SU-DHL-6 (cell line): Measurements from ENCODE around the gene CADPS.

ENCODE experiments used
- H2AFZ ChIP-seq: fragments of 200-600 bp; sonication (generic); 2 replicates; pipeline ENCODE4 v1.6.1; 2014; ENCODE audit warnings: low read depth, mild to moderate bottlenecking, moderate library complexity, mixed read lengths, antibody characterized with exemption, low read length; ENCODE audit not compliant: severe bottlenecking
- H3F3A ChIP-seq: fragments of 200-600 bp; shearing (Covaris generic); 2 replicates; pipeline ENCODE4 v1.6.0; 2016; ENCODE audit warnings: antibody characterized with exemption, mild to moderate bottlenecking; ENCODE audit not compliant: insufficient read depth
- H3K27ac ChIP-seq: fragments of 200-600 bp; sonication (generic); 2 replicates; pipeline ENCODE4 v1.5.1; 2016; ENCODE audit warnings: low read depth, mild to moderate bottlenecking, low read length, moderate library complexity, mixed read lengths
- H3K27me3 ChIP-seq: fragments of 200-600 bp; sonication (generic), shearing (Covaris generic); 2 replicates; pipeline ENCODE4 v1.6.0; 2014; ENCODE audit warnings: mild to moderate bottlenecking, low read length
- H3K36me3 ChIP-seq: fragments of 200-600 bp; sonication (generic); 2 replicates; pipeline ENCODE4 v1.6.1; 2014; ENCODE audit warnings: mild to moderate bottlenecking, low read length, mixed read lengths
- H3K4me2 ChIP-seq: fragments of 300-600, 200-600 bp; shearing (Covaris generic), sonication (generic); 2 replicates; pipeline ENCODE4 v1.6.0; 2014; ENCODE audit warnings: low read length, low read depth, mild to moderate bottlenecking; ENCODE audit not compliant: poor library complexity, severe bottlenecking
- H3K4me3 ChIP-seq: fragments of 200-600 bp; sonication (generic); 2 replicates; pipeline ENCODE4 v1.5.1; 2014; ENCODE audit warnings: antibody characterized with exemption, low read length, mild to moderate bottlenecking, mixed read lengths; ENCODE audit not compliant: insufficient read depth, poor library complexity, severe bottlenecking
- H3K79me2 ChIP-seq: fragments of 200-600 bp; sonication (generic); 2 replicates; pipeline ENCODE4 v1.6.1; 2014; ENCODE audit warnings: mild to moderate bottlenecking, low read length, moderate library complexity; ENCODE audit not compliant: insufficient read depth
- H3K9ac ChIP-seq: fragments of 200-600 bp; sonication (generic); 2 replicates; pipeline ENCODE4 v1.7.0; 2014; ENCODE audit warnings: mild to moderate bottlenecking, low read length
- H3K9me2 ChIP-seq: fragments of 200-600 bp; sonication (generic); replicated peaks from 2 replicates; pipeline ENCODE4 v1.6.1; 2014; ENCODE audit warnings: low read length; ENCODE audit not compliant: insufficient read depth
- H3K9me3 ChIP-seq: fragments of 200-600 bp; sonication (generic); 2 replicates; pipeline ENCODE4 v1.6.1; 2014; ENCODE audit warnings: low read length, mixed read lengths; ENCODE audit not compliant: insufficient read depth
- H4K20me1 ChIP-seq: fragments of 200-600 bp; sonication (generic); 2 replicates; pipeline ENCODE4 v1.6.1; 2014; ENCODE audit warnings: low read depth, mild to moderate bottlenecking, antibody characterized with exemption, low read length, moderate library complexity, mixed read lengths
- CTCF ChIP-seq: fragments of 200-600 bp; sonication (generic); IDR thresholded peaks from one replicate; pipeline ENCODE4 v1.5.1; 2017; ENCODE audit warnings: antibody characterized with exemption, mild to moderate bottlenecking, low read length, moderate library complexity; ENCODE audit not compliant: insufficient read depth, poor library complexity, severe bottlenecking
- EZH2phosphoT487 ChIP-seq: fragments of 200-600 bp; sonication (generic), shearing (Covaris generic); conservative IDR thresholded peaks from 2 replicates; pipeline ENCODE4 v1.6.1; 2018; ENCODE audit warnings: mild to moderate bottlenecking, antibody characterized with exemption, low read length, moderate library complexity, mixed read lengths

The CADPS gene

DNA sequence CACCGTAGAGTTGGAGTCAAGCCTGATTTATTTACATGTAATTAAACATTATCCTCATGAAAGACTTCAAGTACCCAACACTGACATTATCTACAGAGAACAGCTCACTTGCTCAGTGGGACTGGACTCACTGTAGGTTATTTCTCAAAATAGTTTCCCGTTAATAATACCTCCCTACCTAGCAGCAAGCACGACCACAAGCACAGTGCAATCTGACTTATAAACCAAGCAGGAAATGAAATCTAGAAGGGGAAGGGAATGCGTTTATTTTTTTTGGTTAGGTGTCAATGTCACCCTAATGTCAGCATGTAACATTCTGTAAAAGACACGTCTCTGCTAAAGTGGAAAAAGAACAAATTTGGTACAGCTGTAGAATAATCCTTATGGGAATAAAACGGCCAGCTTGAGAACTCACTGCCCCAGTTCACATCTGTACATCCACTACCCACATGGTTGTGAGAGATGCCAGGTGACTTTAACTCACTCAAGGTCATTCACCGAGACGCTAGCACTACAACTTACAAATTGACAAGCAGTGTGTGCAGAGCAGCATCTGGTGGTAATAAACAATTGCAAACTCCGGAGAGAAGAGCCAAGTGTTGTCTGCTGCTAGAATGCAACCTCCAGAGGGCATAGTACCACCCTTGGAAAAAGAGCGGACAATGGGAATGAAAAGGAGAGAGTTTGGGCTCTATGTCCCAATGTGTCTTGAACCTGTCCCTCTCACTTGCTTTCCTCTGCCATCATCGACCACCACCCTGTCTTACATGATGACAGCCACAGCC is 242.5 kb downstream of the CADPS start:
- H3K9me2 ChIP-seq: no peaks in the 10 kb centered on the region
- H3F3A ChIP-seq: no peaks in the 10 kb centered on the region
- no peaks in the 10 kb centered on the region for H4K20me1 ChIP-seq
- H3K27ac ChIP-seq: peak overlapping the region; percentile 57
- no peak overlapping the region for H3K4me3 ChIP-seq
- H3K36me3 ChIP-seq: no peaks in the 10 kb centered on the region
- no peaks in the 10 kb centered on the region for H3K9me3 ChIP-seq
- no peak overlapping the region for H3K9ac ChIP-seq
- peak overlapping the region; percentile 14 for H3K4me2 ChIP-seq
- H3K79me2 ChIP-seq: no peaks in the 10 kb centered on the region
- no peaks in the 10 kb centered on the region for H3K27me3 ChIP-seq
- no peak overlapping the region for H2AFZ ChIP-seq
- TF ChIP-seq CTCF (no peak), EZH2phosphoT487 (no peak)

GRCh38 chr3:62631488-62631887 is 243.7 kb downstream of the CADPS start:
- Histone ChIP-seq H3K9ac (no peak overlapping the region), H3K79me2 (no peaks in the 10 kb centered on the region), H3K36me3 (no peaks in the 10 kb centered on the region), H3K27ac (peak overlapping the region; percentile 57), H3K9me3 (no peaks in the 10 kb centered on the region), H3K9me2 (no peaks in the 10 kb centered on the region), H2AFZ (no peak overlapping the region), H3F3A (no peaks in the 10 kb centered on the region), H3K4me3 (no peak overlapping the region), H3K4me2 (no peak overlapping the region), H4K20me1 (no peaks in the 10 kb centered on the region), H3K27me3 (no peaks in the 10 kb centered on the region)
- TF ChIP-seq EZH2phosphoT487 (no peak), CTCF (no peak)

DNA sequence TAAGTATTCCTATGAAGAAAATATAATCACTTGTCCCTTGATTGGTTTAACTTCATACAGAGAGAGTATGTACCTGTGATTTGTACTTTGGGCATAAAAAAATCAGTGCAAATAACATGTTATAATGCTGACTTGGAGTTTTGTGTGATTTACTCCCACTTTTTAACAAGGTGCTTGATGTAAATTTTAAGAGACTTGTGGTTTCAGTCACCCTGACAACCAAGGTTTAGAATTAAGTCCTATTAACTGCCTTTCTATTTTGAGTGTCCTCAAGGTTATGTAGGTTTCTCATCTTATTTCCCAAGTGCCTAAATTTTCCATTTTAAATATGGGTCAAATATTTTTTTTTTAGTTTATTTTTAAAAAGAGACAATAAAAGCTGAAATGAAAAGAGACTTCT is 244.6 kb downstream of the CADPS start:
- Histone ChIP-seq H3K4me2 (no peak overlapping the region), H3F3A (no peaks in the 10 kb centered on the region), H4K20me1 (no peaks in the 10 kb centered on the region), H3K79me2 (no peaks in the 10 kb centered on the region), H3K36me3 (no peaks in the 10 kb centered on the region), H3K27me3 (no peaks in the 10 kb centered on the region), H3K4me3 (no peak overlapping the region), H3K9ac (no peak overlapping the region), H3K27ac (peak overlapping the region; percentile 57), H3K9me3 (no peaks in the 10 kb centered on the region), H2AFZ (no peak overlapping the region), H3K9me2 (no peaks in the 10 kb centered on the region)
- TF ChIP-seq EZH2phosphoT487 (no peak), CTCF (no peak)
